ENCODE measurements around the gene RPS14.

RPS14 gene

GRCh38 chr5:150404941-150405816 is 44.4 kb downstream of the RPS14 start:
- H3K27ac ChIP-seq, result no peak overlapping the region
- TF ChIP-seq CTCF (conservative IDR thresholded peaks at IDR 0.05), result no peak

GRCh38 chr5:150404535-150404934 is 45.0 kb downstream of the RPS14 start:
- no peak overlapping the region for H3K27ac ChIP-seq
- no peak for TF ChIP-seq CTCF (conservative IDR thresholded peaks at IDR 0.05)

- H3K27ac ChIP-seq, result no peak overlapping the region
- no peak for TF ChIP-seq CTCF (conservative IDR thresholded peaks at IDR 0.05)
These were observed 45.4 kb downstream of the RPS14 start for GRCh38 chr5:150404121-150404520.

DNA sequence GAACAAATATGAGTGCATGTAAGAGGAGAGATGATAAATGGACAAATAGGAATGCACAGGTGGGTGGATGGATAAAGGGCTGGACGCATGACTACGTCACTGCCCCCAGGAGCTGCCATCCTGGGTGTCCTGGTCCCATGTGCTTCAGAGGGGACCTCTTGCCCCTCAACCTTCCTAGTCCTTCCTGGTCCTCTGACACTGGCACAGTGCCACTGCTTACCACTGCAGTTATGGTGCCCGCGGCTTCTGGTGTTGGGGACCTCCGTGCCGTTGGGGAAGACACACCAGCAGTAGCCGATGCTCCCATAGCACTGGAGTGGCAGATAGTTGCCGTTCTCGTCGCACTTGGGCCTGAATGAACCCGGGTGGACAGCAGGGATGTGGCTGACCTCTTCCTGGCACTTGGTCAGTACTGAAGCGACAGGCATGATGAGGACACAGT is 46.6 kb downstream of the RPS14 start:
- no peak for TF ChIP-seq CTCF (conservative IDR thresholded peaks at IDR 0.05)
- H3K27ac ChIP-seq, result no peak overlapping the region

GRCh38 chr5:150402229-150402773 is 47.2 kb downstream of the RPS14 start:
- no peak for TF ChIP-seq CTCF (conservative IDR thresholded peaks at IDR 0.05)
- no peak overlapping the region for H3K27ac ChIP-seq

DNA sequence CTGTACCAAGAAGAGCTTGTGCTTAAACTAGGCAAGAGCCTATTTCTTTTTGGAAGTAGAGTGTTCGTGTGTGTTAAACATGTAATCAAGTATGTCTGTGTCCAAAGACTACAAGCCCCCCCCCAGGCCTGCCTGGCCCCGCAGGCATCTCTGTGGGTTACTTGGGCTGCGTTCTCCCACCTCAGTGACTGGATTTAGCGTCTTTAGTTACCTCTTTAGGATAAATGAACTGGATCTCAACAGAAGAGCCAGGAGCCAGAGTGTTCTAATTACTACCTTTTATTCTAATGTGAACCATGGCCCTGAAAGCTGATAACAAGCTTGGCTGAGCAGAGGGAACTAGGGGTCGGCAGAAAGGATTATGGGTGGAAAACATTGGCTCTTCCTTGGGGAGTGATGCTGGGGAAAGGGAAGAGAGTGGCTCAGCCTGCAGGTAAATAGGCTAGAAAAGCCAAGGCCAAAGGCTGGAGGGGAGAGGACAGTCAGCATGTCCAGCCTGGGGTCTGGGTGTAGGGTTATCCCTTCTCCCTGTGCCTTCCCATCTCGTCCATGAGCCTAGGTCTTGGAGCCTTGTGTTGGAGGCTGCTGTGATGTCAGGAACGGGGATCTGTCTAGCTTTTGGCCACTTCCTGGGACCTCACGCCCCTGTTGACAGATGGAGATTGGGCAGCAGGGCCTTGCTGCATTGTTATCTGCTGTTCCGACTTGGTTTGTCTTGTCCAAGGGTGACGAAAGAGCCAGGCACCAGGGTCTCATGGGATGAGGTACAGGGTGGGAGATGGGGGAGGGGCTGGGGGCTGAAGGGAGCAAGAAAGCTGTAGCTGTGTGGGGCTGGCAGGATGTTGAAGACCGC is 47.9 kb downstream of the RPS14 start:
- H3K27ac ChIP-seq, result no peak overlapping the region
- no peak for TF ChIP-seq CTCF (conservative IDR thresholded peaks at IDR 0.05)

GRCh38 chr5:150401076-150401375 is 48.5 kb downstream of the RPS14 start:
- H3K27ac ChIP-seq, result no peak overlapping the region
- no peak for TF ChIP-seq CTCF (conservative IDR thresholded peaks at IDR 0.05)

Measured in VCaP (cell line).